Stomach smooth muscle (tissue), 2 donors: ENCODE measurements around the gene SCIN.
"Not testable (repeated sequence)": the region's sequence is repeated elsewhere in the genome, so short reads cannot be mapped to it uniquely, and the experiment has no call there.

Source experiments
- H3K27ac ChIP-seq: one replicate; pipeline ENCODE4 v1.7.0; 2013; ENCODE audit warnings: mild to moderate bottlenecking, low read length, inconsistent platforms
- H3K27me3 ChIP-seq, 2 donors: one replicate each; pipeline ENCODE4 v1.7.0; 2013; ENCODE audit warnings: low read length in 2 of 2; ENCODE audit not compliant: insufficient read depth in 2 of 2, control insufficient read depth in 1 of 2
- H3K36me3 ChIP-seq, 2 donors: one replicate each; pipeline ENCODE4 v1.7.0; 2013; ENCODE audit warnings: low read length in 2 of 2; ENCODE audit not compliant: control insufficient read depth in 2 of 2, insufficient read depth in 2 of 2
- H3K4me1 ChIP-seq: one replicate; pipeline ENCODE4 v1.7.0; 2013; ENCODE audit warnings: low read length; ENCODE audit not compliant: control insufficient read depth, insufficient read depth
- H3K4me3 ChIP-seq, 2 donors: one replicate each; pipeline ENCODE4 v1.7.0; 2013; ENCODE audit warnings: low read length in 2 of 2
- H3K9ac ChIP-seq, 2 donors: one replicate each; pipeline ENCODE4 v1.7.0; 2013; ENCODE audit warnings: low read length in 2 of 2, mild to moderate bottlenecking in 1 of 2
- H3K9me3 ChIP-seq, 2 donors: one replicate each; pipeline ENCODE4 v1.7.0; 2013; ENCODE audit warnings: low read length in 2 of 2; ENCODE audit not compliant: control insufficient read depth in 2 of 2
- donor health status: healthy.
- donor health status: Pancreatic carcinoma.

SCIN gene

GRCh38 chr7:12647364-12648219 lies 77.1 kb downstream of the SCIN start:
- Histone ChIP-seq H3K27ac (no peak overlapping the region), H3K4me1 (no peaks in the 10 kb centered on the region), H3K9me3 (no peaks in the 10 kb centered on the region), H3K9ac (no peak overlapping the region), H3K4me3 (no peak overlapping the region), H3K36me3 (no peaks in the 10 kb centered on the region), H3K27me3 (no peaks in the 10 kb centered on the region)

GRCh38 chr7:12648704-12649261 lies 78.3 kb downstream of the SCIN start:
- H3K4me1 ChIP-seq: no peaks in the 10 kb centered on the region
- no peaks in the 10 kb centered on the region for H3K27me3 ChIP-seq
- H3K9ac ChIP-seq: no peak overlapping the region
- H3K27ac ChIP-seq: no peak overlapping the region
- no peak overlapping the region for H3K4me3 ChIP-seq
- H3K9me3 ChIP-seq: no peaks in the 10 kb centered on the region
- no peaks in the 10 kb centered on the region for H3K36me3 ChIP-seq

- Histone ChIP-seq H3K27me3 (no peaks in the 10 kb centered on the region), H3K4me3 (no peak overlapping the region), H3K9me3 (no peaks in the 10 kb centered on the region), H3K27ac (no peak overlapping the region), H3K4me1 (no peaks in the 10 kb centered on the region), H3K36me3 (no peaks in the 10 kb centered on the region), H3K9ac (no peak overlapping the region)
These were observed 78.8 kb downstream of the SCIN start for GRCh38 chr7:12649348-12649747.

GRCh38 chr7:12650080-12650479 lies 79.6 kb downstream of the SCIN start:
- H3K27ac ChIP-seq: no peak overlapping the region
- H3K4me1 ChIP-seq: no peaks in the 10 kb centered on the region
- no peak overlapping the region for H3K4me3 ChIP-seq
- H3K9ac ChIP-seq: no peak overlapping the region
- H3K9me3 ChIP-seq: no peaks in the 10 kb centered on the region
- H3K27me3 ChIP-seq: no peaks in the 10 kb centered on the region
- no peaks in the 10 kb centered on the region for H3K36me3 ChIP-seq

GRCh38 chr7:12653110-12653509 lies 82.6 kb downstream of the SCIN start:
- no peak overlapping the region for H3K4me3 ChIP-seq
- no peaks in the 10 kb centered on the region for H3K4me1 ChIP-seq
- no peaks in the 10 kb centered on the region for H3K27me3 ChIP-seq
- no peaks in the 10 kb centered on the region for H3K9me3 ChIP-seq
- H3K9ac ChIP-seq: no peak overlapping the region
- H3K36me3 ChIP-seq: no peaks in the 10 kb centered on the region
- H3K27ac ChIP-seq: no peak overlapping the region

- Histone ChIP-seq H3K36me3 (no peaks in the 10 kb centered on the region), H3K9ac (no peak overlapping the region), H3K9me3 (no peaks in the 10 kb centered on the region), H3K27me3 (no peaks in the 10 kb centered on the region), H3K4me1 (no peaks in the 10 kb centered on the region), H3K27ac (no peak overlapping the region), H3K4me3 (no peak overlapping the region)
These were observed 83.0 kb downstream of the SCIN start for GRCh38 chr7:12653518-12653917.

- Histone ChIP-seq H3K4me1 (no peaks in the 10 kb centered on the region), H3K9me3 (no peaks in the 10 kb centered on the region), H3K9ac (no peak overlapping the region), H3K36me3 (no peaks in the 10 kb centered on the region), H3K27me3 (no peaks in the 10 kb centered on the region), H3K4me3 (no peak overlapping the region), H3K27ac (no peak overlapping the region)
These were observed 84.6 kb downstream of the SCIN start for GRCh38 chr7:12655161-12655560.

GRCh38 chr7:12660423-12660822 lies 89.9 kb downstream of the SCIN start:
- not testable (repeated sequence) for H3K36me3 ChIP-seq, H3K9me3 ChIP-seq, H3K4me1 ChIP-seq, H3K27me3 ChIP-seq, H3K9ac ChIP-seq, H3K27ac ChIP-seq, H3K4me3 ChIP-seq

- not testable (repeated sequence) for H3K4me3 ChIP-seq, H3K36me3 ChIP-seq, H3K27me3 ChIP-seq, H3K9me3 ChIP-seq, H3K9ac ChIP-seq, H3K4me1 ChIP-seq, H3K27ac ChIP-seq
These were observed 90.5 kb downstream of the SCIN start for GRCh38 chr7:12660986-12661385.

GRCh38 chr7:12661581-12661980 lies 91.1 kb downstream of the SCIN start:
- Histone ChIP-seq H3K27me3 (no peaks in the 10 kb centered on the region), H3K27ac (no peak overlapping the region), H3K9me3 (no peaks in the 10 kb centered on the region), H3K4me1 (no peaks in the 10 kb centered on the region), H3K36me3 (no peaks in the 10 kb centered on the region), H3K4me3 (no peak overlapping the region), H3K9ac (no peak overlapping the region)

- Histone ChIP-seq H3K4me1 (peaks cover 6% of the 10 kb centered on the region), H3K27ac (peak overlapping the region; percentile 56), H3K9me3 (no peaks in the 10 kb centered on the region), H3K27me3 (no peaks in the 10 kb centered on the region), H3K36me3 (no peaks in the 10 kb centered on the region), H3K4me3 (no peak overlapping the region), H3K9ac (no peak overlapping the region)
These were observed 99.6 kb downstream of the SCIN start for GRCh38 chr7:12670000-12670729.
